ENCODE measurements around the gene CSTPP1.

Gene CSTPP1

DNA sequence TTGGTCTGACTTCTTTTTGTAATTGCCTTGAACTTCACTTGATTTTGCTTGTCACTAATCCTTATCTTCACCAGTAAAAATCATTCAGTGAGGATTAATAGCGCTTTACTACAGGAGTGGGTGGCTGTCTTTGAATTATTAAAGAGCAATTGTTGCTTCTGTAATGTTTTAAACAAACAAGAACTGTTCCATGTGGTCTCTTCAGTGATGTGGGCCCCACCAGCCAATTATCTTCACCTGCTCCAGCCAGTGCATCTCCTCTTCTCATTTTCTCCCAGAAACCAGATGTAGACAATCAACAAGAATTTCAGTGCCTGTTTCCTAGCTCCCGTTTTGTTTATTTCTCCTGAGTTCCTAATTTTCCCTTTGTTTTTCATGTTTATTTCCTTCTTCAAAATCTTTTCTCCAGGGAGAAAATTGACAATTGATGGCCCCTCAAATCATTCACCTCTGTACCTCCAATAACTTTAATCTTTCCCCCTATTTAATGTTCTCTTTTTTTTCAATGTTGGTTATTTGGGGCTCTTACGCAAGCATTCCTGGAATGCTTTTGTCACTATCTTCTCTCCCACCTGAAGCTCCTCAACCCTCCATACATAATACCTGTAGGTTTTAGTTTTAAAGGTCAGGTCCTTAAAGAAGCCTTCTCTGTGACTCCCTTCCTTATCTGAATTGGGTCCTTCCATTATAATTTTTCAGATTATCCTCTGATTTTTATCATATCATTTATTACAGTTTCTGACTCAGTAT lies 125.0 kb downstream of the CSTPP1 start:
- DNase-seq (ENCODE audit: low read depth): no peak
- no peak overlapping the region for H3K4me3 ChIP-seq (ENCODE audit: low read length)
- TF ChIP-seq, protein P1, sequence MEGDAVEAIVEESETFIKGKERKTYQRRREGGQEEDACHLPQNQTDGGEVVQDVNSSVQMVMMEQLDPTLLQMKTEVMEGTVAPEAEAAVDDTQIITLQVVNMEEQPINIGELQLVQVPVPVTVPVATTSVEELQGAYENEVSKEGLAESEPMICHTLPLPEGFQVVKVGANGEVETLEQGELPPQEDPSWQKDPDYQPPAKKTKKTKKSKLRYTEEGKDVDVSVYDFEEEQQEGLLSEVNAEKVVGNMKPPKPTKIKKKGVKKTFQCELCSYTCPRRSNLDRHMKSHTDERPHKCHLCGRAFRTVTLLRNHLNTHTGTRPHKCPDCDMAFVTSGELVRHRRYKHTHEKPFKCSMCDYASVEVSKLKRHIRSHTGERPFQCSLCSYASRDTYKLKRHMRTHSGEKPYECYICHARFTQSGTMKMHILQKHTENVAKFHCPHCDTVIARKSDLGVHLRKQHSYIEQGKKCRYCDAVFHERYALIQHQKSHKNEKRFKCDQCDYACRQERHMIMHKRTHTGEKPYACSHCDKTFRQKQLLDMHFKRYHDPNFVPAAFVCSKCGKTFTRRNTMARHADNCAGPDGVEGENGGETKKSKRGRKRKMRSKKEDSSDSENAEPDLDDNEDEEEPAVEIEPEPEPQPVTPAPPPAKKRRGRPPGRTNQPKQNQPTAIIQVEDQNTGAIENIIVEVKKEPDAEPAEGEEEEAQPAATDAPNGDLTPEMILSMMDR (IDR thresholded peaks at IDR 0.05; ENCODE audit: insufficient read depth, low read depth, low read length, missing control alignments): no peak

DNA sequence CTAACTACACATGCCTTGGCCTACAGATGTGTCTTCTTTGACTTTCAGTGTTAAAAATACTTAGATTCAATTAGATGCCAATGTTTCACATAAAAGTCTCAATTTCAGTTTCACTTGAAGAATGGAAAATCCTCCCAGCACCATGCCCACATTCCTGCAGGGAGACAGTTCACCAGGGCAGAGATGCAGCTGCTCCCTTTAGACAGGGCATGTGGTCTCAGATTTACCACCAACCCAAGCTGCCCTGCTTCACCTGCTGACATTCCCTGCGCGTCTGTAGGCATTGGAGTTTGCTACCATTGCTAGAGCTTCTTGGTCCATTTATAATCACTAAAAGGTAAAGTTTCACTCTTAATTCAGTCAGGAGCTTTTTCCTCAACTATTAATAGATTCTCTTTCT lies 126.2 kb downstream of the CSTPP1 start:
- no peak for DNase-seq (ENCODE audit: low read depth)
- no peak overlapping the region for H3K4me3 ChIP-seq (ENCODE audit: low read length)
- TF ChIP-seq, protein P1 (IDR thresholded peaks at IDR 0.05; ENCODE audit: insufficient read depth, low read depth, low read length, missing control alignments): no peak

- TF ChIP-seq, protein P1 (IDR thresholded peaks at IDR 0.05; ENCODE audit: insufficient read depth, low read depth, low read length, missing control alignments): no peak
- DNase-seq (ENCODE audit: low read depth): no peak
- H3K4me3 ChIP-seq (ENCODE audit: low read length): no peak overlapping the region
Observed at GRCh38 chr11:47067401-47067800, 130.8 kb downstream of the CSTPP1 start.

- no peak overlapping the region for H3K4me3 ChIP-seq (ENCODE audit: low read length)
- DNase-seq (ENCODE audit: low read depth): no peak
Observed at GRCh38 chr11:47070769-47071168, 134.2 kb downstream of the CSTPP1 start.

GRCh38 chr11:47071341-47071740 lies 134.8 kb downstream of the CSTPP1 start:
- no peak overlapping the region for H3K4me3 ChIP-seq (ENCODE audit: low read length)
- TF ChIP-seq, protein P1 (IDR thresholded peaks at IDR 0.05; ENCODE audit: insufficient read depth, low read depth, low read length, missing control alignments): no peak
- DNase-seq (ENCODE audit: low read depth): no peak

More at GRCh38 chr11:47070769-47071168, 134.2 kb downstream of the CSTPP1 start:
- TF ChIP-seq, protein P1 (IDR thresholded peaks at IDR 0.05; ENCODE audit: insufficient read depth, low read depth, low read length, missing control alignments): no peak

- TF ChIP-seq, protein P1 (IDR thresholded peaks at IDR 0.05; ENCODE audit: insufficient read depth, low read depth, low read length, missing control alignments): no peak
- no peak overlapping the region for H3K4me3 ChIP-seq (ENCODE audit: low read length)
- peak; percentile 67 for DNase-seq (ENCODE audit: low read depth)
Observed at GRCh38 chr11:47071791-47072261, 135.3 kb downstream of the CSTPP1 start.

Data from epithelial cell of esophagus (primary cell).